Activated CD4-positive, alpha-beta T cell treated with anti-CD3 and anti-CD28 coated beads for 36 hours (primary cell): ENCODE results near the gene NOTCH2. TPM values are rescaled to one million over a fixed set of nuclear protein-coding genes. Genes with fewer than 3 reads are reported as not detected.

Source experiments
- ATAC-seq: fragments of 200-7000 bp; cut with Tn5 transposase; one replicate; pipeline ENCODE4 v1.10.0; 2021; ENCODE audit warnings: mild to moderate bottlenecking, moderate library complexity
- CTCF ChIA-PET: fragments of 350-600 bp; sonication (Branson Sonifier 250); formaldehyde crosslinking; loops from one replicate; lab custom pipeline; 2021; ENCODE audit warnings: antibody characterized with exemption; lab: Charles Lee
- POLR2A ChIA-PET: fragments of 350-600 bp; sonication (Branson Sonifier 250); formaldehyde crosslinking; loops from one replicate; lab custom pipeline; 2021; ENCODE audit warnings: antibody characterized with exemption, inconsistent platforms; lab: Charles Lee
- DNase-seq: peaks from one replicate; pipeline ENCODE4 v3.0.0-alpha.2; 2020
- H3K27ac Mint-ChIP-seq: one replicate; pipeline ENCODE4 v1.8.0; 2021; ENCODE audit warnings: mixed read lengths
- H3K27me3 Mint-ChIP-seq: one replicate; pipeline ENCODE4 v1.8.0; 2021; ENCODE audit warnings: mixed read lengths
- H3K36me3 Mint-ChIP-seq: one replicate; pipeline ENCODE4 v1.8.0; 2021; ENCODE audit warnings: low read depth, mixed read lengths
- H3K4me1 Mint-ChIP-seq: one replicate; pipeline ENCODE4 v1.8.0; 2021; ENCODE audit warnings: mixed read lengths
- H3K4me3 Mint-ChIP-seq: one replicate; pipeline ENCODE4 v1.8.0; 2021; ENCODE audit warnings: mild to moderate bottlenecking, moderate library complexity, mixed read lengths
- H3K9me3 Mint-ChIP-seq: one replicate; pipeline ENCODE4 v1.8.0; 2021; ENCODE audit warnings: low read depth, mixed read lengths
- intact Hi-C, 2 experiments: fragments of 100-400 bp; cut with DNase I in 1 of 2; cut with micrococcal nuclease in 1 of 2; formaldehyde crosslinking; loops; one replicate each; pipeline versions ENCODE4 v1.14.2 to v1.15.1; 2022 to 2024; cut with DNase I, micrococcal nuclease
- total RNA-seq, 2 experiments: library from RNA; stranded (reverse); gene quantifications; one replicate each; pipeline ENCODE4 v1.2.3, GENCODE V29; 2021

The NOTCH2 gene
- total RNA-seq, 2 experiments from 2014 or later: 41.9 to 51.6 TPM

DNA sequence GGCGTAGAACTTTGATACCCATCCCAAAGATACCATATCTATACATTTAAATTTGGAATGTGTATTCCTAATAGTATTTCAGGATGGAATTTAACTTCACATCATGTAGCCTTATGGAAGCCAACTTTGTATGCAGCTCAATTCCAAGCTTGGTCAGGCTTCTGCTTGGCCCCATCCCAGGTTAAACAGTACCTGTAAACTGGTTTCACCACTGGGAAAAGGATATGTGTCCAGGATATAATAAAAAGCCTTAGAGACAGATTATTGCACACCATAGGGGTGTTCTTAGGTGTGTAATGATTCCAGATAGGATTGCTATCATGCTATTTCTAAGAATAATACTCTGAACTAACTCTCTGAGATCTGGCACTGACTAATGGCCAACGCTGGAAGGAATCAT lies 201.3 kb downstream of the NOTCH2 start:
- no peak overlapping the region for H3K4me3 Mint-ChIP-seq
- H3K4me1 Mint-ChIP-seq: no peaks in the 10 kb centered on the region

DNA sequence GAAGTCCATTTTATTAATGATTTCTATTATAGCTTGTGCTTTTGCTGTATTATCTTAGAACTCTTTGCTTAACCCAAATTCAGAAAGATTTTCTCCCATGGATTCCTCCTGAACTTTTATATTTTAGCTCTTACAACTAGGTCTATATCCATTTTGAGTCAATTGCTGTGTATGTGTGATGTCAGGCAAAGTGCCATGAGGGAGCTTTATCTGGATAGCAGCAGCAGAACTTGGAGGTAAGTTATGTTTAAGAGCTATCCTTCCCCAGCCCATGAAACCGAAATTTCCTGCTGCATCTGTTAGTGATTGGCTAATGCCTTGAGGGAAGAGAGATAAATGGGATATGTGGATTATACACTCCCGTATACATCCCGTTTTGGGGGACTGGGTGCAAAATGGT lies 203.0 kb downstream of the NOTCH2 start:
- Mint-ChIP-seq H3K27me3 (peaks cover 16% of the 10 kb centered on the region), H3K9me3 (no peaks in the 10 kb centered on the region), H3K4me1 (no peaks in the 10 kb centered on the region), H3K36me3 (no peaks in the 10 kb centered on the region), H3K4me3 (no peak overlapping the region), H3K27ac (no peak overlapping the region)
- ChIA-PET CTCF (interaction anchor here (0.6 to 1.9 kb wide), 4 partner anchors 10 to 21 kb away, joined by 3 to 6 read pairs (median 4); no protein-coding TSS in a partner anchor), POLR2A (no interaction called here)
- ATAC-seq (no peak), DNase-seq (no peak)
- intact Hi-C loops: no loop called here

More for the DNA sequence above, 201.3 kb downstream of the NOTCH2 start:
- CTCF ChIA-PET: interaction anchor here (0.9 to 3.4 kb wide), 6 partner anchors 11 to 124 kb away, joined by 3 to 15 read pairs (median 5); no protein-coding TSS in a partner anchor
- Mint-ChIP-seq H3K27ac (no peak overlapping the region), H3K36me3 (no peaks in the 10 kb centered on the region), H3K9me3 (no peaks in the 10 kb centered on the region), H3K27me3 (peaks cover 17% of the 10 kb centered on the region)
- POLR2A ChIA-PET: no interaction called here
- ATAC-seq (no peak), DNase-seq (no peak)
- intact Hi-C loops: no loop called here

DNA sequence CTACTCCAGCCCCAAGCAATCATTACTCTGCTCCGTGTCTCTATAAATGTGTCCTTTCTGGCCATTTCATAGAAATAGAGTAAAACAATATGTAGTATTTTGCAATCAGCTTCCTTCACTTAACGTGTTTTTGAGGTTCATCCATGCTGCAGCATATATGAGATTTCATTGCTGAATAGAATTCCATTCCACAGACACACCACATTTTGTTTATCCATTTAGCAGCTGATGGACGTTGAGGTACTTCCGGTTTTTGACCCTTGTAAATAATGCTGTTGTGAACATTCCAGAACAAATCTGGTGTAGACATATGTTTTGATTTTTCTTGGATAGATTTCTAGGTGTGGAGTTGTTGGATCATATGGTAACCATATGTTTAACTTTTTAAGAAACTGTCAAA lies 203.8 kb downstream of the NOTCH2 start:
- Mint-ChIP-seq H3K9me3 (no peaks in the 10 kb centered on the region), H3K36me3 (no peaks in the 10 kb centered on the region), H3K4me3 (no peak overlapping the region), H3K27me3 (peaks cover 13% of the 10 kb centered on the region), H3K27ac (no peak overlapping the region), H3K4me1 (no peaks in the 10 kb centered on the region)
- ChIA-PET CTCF (interaction anchor here (0.7 to 1.7 kb wide), 2 partner anchors 57 to 108 kb away, joined by 3 to 5 read pairs; no protein-coding TSS in a partner anchor), POLR2A (no interaction called here)
- DNase-seq: no peak
- no peak for ATAC-seq
- intact Hi-C loops: no loop called here

DNA sequence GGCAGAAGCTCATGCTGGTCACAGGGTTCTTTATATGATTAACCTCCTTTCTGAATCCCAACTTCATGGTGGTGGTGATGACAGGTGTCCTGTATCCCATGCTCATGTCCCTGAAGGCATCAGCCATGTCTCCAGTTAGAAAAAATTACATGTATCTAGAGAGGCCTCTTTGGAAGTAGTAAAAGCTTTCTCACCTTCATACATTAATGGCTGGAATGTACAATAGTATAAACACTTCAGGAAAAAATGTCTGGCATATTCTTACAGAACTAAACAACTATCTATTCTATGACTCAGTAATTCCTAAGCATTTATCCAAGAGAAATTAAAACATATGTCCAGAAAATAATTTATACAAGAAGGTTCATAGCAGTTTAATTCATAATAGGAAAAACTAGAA lies 207.2 kb downstream of the NOTCH2 start:
- H3K36me3 Mint-ChIP-seq: no peaks in the 10 kb centered on the region
- no peak overlapping the region for H3K27ac Mint-ChIP-seq
- CTCF ChIA-PET: interaction anchor here (1.4 kb wide), 1 partner anchor 10 kb away, joined by 4 read pairs; no protein-coding TSS in a partner anchor
- POLR2A ChIA-PET: no interaction called here
- peaks cover 15% of the 10 kb centered on the region for H3K27me3 Mint-ChIP-seq
- ATAC-seq (no peak), DNase-seq (no peak)
- H3K9me3 Mint-ChIP-seq: no peaks in the 10 kb centered on the region
- intact Hi-C loops: no loop called here
- H3K4me3 Mint-ChIP-seq: no peak overlapping the region
- H3K4me1 Mint-ChIP-seq: peaks cover 12% of the 10 kb centered on the region

Other genes with a start within 250 kb of the NOTCH2 start
- not detected for gene ADAM30, start 173.1 kb downstream of the NOTCH2 start, total RNA-seq
- gene SEC22B, start 106.9 kb upstream of the NOTCH2 start, total RNA-seq: 10 to 100 TPM; 19.7 to 20.4 TPM